ENCODE results near the gene SIPA1L3.

Gene SIPA1L3

GRCh38 chr19:38081547-38082255 is 174.7 kb downstream of the SIPA1L3 start:
- no peak overlapping the region for H3K4me3 ChIP-seq (ENCODE audit: low read depth, low read length)
- H3K27ac ChIP-seq: no peak overlapping the region
- no peaks in the 10 kb centered on the region for H3K9me3 ChIP-seq (ENCODE audit: severe bottlenecking)
- no peaks in the 10 kb centered on the region for H3K27me3 ChIP-seq (ENCODE audit: insufficient read depth, low read depth, severe bottlenecking)
- no peak for TF ChIP-seq CTCF (IDR thresholded peaks at IDR 0.05; ENCODE audit: low read depth, low read length)
- H3K36me3 ChIP-seq: peaks cover 24% of the 10 kb centered on the region
- no peak for DNase-seq

- Histone ChIP-seq H3K4me3 (ENCODE audit: low read depth, low read length) (no peak overlapping the region), H3K27ac (no peak overlapping the region), H3K36me3 (peaks cover 24% of the 10 kb centered on the region), H3K9me3 (ENCODE audit: severe bottlenecking) (no peaks in the 10 kb centered on the region), H3K27me3 (ENCODE audit: insufficient read depth, low read depth, severe bottlenecking) (no peaks in the 10 kb centered on the region)
- no peak for DNase-seq
- no peak for TF ChIP-seq CTCF (IDR thresholded peaks at IDR 0.05; ENCODE audit: low read depth, low read length)
Measured at GRCh38 chr19:38082256-38083118, 175.5 kb downstream of the SIPA1L3 start.

- Histone ChIP-seq H3K27me3 (ENCODE audit: insufficient read depth, low read depth, severe bottlenecking) (no peaks in the 10 kb centered on the region), H3K9me3 (ENCODE audit: severe bottlenecking) (no peaks in the 10 kb centered on the region), H3K27ac (no peak overlapping the region), H3K36me3 (peaks cover 29% of the 10 kb centered on the region), H3K4me3 (ENCODE audit: low read depth, low read length) (no peak overlapping the region)
- no peak for TF ChIP-seq CTCF (IDR thresholded peaks at IDR 0.05; ENCODE audit: low read depth, low read length)
- no peak for DNase-seq
Measured at GRCh38 chr19:38084196-38084595, 177.2 kb downstream of the SIPA1L3 start.

GRCh38 chr19:38089440-38089839 is 182.4 kb downstream of the SIPA1L3 start:
- no peak for DNase-seq
- H3K9me3 ChIP-seq (ENCODE audit: severe bottlenecking): no peaks in the 10 kb centered on the region
- no peak overlapping the region for H3K4me3 ChIP-seq (ENCODE audit: low read depth, low read length)
- TF ChIP-seq CTCF (IDR thresholded peaks at IDR 0.05; ENCODE audit: low read depth, low read length): no peak
- no peak overlapping the region for H3K27ac ChIP-seq
- H3K36me3 ChIP-seq: peaks cover 17% of the 10 kb centered on the region
- H3K27me3 ChIP-seq (ENCODE audit: insufficient read depth, low read depth, severe bottlenecking): no peaks in the 10 kb centered on the region

GRCh38 chr19:38093154-38093553 is 186.1 kb downstream of the SIPA1L3 start:
- Histone ChIP-seq H3K27ac (no peak overlapping the region), H3K9me3 (ENCODE audit: severe bottlenecking) (no peaks in the 10 kb centered on the region), H3K27me3 (ENCODE audit: insufficient read depth, low read depth, severe bottlenecking) (no peaks in the 10 kb centered on the region), H3K4me3 (ENCODE audit: low read depth, low read length) (no peak overlapping the region), H3K36me3 (peaks cover 16% of the 10 kb centered on the region)
- no peak for DNase-seq
- no peak for TF ChIP-seq CTCF (IDR thresholded peaks at IDR 0.05; ENCODE audit: low read depth, low read length)
